Stimulated activated CD4-positive, alpha-beta T cell treated with anti-CD3 and anti-CD28 coated beads, Interleukin-4, amount 100 ng/mL, for 24 hours (primary cell): Measurements from ENCODE around the gene BICRAL.
A peak's percentile ranks its signal among the peaks of the same experiment; 100 is the strongest.
"Not testable (repeated sequence)": the region's sequence is repeated elsewhere in the genome, so short reads cannot be mapped to it uniquely, and the experiment has no call there.

Experiments
- DNase-seq: peaks from one replicate; pipeline ENCODE4 v3.0.0-alpha.2; 2020

Gene BICRAL

DNA sequence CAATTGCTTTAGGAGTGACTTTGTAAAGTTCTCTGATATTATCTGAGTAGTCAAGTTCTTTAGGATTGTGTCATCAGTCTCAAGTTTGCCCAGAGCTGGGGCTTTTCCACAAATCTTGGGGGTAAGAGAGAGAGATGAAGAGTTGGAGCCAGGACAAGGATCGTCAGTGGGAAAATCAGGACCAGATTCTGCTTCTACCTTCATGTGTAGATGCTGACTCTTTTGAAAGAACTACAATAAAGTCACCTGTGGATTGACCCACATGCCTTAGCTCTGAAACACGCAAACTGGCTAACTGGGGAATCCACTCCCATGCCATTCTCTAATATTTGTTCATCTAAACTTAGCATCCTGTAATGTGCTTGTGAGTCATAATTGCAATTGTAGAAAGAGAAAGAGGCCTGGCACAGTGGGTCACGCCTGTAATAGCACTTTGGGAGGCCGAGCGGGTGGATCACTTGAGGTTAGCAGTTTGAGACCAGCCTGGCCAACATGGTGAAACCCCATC lies 15.6 kb upstream of the BICRAL start:
- DNase-seq: no peak

DNA sequence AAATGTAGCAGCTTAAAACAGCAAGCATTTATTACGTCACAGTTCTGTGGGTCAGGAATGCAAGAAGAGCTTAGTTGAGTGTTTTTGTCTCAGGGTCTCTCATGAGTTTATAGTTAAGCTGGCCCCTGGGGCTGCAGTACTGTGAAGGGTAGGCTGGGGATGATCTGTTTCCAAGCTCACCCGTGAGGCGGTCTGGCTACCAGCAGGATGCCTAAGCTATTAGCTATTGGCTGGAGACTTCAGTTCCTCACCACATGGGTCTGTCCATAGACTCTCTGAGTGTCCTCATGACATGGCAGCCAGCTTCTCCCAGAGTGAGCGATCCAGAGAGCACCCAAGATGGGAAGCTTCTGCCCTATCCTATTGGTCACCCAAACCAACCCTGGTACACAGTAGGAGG lies 12.8 kb upstream of the BICRAL start:
- DNase-seq: no peak

DNA sequence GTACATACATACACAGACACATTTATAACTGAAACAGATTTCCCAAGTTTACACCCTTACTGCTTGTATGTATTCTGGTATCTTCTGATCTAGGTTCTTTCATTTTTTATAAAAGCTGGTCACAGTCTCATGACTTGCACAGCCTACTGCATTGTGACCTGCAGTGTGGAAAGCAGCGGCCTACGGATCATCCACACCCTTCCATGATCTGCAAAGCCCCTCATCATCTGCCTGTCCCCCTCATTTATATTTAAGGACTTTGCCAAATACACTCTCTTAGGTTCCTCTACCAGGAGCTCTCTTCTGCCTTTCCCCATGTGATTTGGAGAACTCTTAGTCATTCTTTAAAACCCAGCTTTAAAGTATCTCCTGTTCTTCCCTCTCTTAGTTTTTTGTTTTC lies 12.0 kb upstream of the BICRAL start:
- no peak for DNase-seq

DNA sequence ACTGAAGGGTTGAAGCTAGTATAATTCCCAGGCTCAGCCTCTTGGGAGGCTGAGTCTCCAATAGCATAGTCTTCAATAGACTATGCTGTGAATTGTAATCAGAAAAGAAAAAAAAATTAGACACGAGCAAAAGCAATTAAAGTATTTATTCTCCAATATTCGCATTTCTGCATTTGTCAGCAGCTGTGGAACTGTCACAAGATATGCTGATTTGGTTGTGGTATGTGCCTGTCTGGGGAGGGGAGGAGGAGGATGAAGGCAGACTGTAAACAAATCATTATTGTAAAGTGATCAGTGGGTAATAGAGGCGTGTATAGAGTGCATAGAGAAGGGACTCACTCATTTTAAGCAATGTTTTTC lies 10.1 kb upstream of the BICRAL start:
- peak; percentile 13 for DNase-seq

DNA sequence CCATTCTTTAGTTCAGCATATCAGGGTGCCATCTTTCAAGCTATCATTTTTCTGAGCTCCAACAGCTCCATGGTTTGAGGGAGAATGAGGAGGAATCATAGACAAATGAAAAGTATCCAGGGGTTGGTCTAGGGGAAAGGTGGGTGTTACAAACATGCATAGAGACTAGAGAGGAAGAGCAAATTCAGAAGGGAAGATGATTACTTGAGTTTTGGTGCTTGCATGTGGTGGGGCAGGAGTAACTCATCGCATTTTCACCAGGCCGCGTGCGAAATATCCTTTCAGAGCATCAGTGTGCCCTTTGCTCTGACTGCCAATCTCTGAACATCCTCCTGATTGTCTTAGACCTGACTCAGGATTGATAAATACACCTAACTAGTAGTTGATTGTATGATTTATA lies 7.7 kb upstream of the BICRAL start:
- peak; percentile 40 for DNase-seq

DNA sequence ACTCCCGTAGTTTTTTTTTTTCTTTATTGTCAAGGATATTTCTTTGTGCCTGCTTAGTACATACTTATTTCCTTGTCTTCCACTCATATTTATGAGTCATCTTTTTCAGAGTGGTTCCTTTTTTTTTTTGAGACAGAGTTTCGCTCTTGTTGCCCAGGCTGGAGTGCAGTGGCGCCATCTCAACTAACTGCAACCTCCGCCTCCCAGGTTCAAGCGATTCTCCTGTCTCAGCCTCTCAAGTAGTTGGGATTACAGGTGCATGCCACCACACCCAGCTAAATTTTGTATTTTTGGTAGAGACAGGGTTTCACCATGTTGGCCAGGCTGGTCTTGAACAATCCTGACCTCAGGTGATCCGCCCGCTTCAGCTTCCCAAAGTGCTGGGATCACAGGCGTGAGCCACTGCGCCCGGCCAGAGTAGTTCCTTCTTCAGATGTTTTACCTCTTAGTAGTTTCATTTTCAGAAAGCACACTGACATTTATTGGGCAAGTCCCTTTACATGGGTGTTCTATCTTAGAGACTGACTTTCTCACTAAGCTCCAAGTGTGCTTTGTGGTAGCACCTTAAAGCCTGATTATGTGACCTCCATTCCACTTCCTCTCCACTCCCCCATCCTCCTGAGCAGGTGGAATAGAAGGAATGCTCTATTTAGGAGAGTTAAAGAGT lies 6.9 kb upstream of the BICRAL start:
- DNase-seq: peak; percentile 37

DNA sequence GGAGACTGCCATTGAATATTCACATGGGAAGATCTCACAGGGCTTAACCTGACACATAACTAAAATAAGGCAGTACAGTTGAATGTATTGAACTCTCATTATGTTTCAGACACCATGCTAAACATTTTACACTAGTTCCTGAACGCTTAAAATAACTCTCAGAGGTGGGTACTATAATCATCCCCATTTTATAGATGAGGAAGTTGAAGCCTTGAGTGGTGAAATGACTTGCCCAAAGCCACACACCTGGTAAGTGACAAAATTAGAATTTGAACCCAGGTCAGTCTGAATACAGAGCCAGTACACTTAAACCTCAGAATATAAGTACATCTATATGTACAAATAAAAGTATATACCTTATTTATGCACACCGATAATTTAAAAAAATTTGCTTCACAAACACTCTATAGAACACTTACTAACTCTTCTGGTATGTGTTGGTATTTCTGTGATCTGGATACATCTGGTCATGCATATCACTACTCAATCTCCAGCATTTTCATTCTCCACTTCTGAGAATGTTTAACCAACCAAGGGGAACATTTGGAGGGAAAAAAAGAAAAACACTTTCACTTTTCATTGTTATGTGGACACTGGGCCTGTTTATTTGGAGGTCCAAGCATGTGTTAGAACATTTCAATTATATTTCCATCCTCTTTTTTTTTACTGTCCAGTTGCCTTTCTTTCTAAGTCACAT lies 4.6 kb upstream of the BICRAL start:
- DNase-seq: no peak

DNA sequence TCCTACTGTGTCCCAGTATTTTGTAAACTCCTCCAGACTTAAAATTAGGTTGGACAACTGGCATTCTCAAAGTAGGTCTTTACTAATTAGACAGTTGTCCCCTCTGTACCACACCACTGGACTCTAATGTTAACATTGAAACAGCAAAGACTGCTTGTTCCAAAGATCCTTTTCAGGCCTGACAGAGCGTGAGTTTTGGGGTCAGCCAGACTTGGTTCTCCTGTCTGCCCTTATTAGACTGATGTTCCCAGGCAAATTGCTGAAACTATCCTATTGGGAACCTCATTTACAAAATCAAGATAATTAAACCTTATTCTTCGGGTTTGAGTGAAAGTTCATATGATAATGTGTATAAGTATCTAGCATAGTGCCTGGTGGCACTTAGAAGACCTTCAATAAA lies 3.7 kb upstream of the BICRAL start:
- DNase-seq: no peak

DNA sequence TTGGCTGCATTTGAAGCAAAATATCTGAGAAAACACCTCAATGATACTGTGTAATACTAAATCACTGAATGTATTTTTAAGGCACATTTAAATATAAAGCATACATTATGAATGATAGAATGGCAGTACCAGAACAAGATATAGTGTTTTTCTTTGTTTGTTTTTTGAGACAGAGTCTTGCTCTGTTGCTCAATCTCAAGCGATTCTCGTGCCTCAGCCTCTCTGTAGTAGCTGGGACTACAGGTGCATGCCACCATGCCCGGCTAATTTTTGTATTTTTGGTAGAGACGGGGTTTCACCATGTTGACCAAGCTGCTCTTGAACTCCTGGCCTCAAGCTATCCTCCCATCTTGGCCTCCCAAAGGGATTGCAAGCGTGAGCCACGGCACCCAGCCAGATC lies 2.3 kb upstream of the BICRAL start:
- DNase-seq: no peak

DNA sequence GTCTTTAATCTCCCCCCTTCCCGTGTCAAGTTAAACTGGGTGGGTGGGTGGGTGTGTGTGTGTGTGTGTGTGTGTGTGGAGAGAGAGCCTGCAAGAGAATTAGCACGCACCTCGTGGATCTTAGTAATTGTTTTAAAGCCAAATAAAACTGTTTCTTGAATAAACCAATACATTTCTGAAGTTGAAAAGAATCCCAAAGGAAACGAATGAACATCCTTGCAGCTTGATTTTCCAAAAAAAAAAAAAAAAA lies 381 bp upstream of the BICRAL start:
- DNase-seq: no peak

DNA sequence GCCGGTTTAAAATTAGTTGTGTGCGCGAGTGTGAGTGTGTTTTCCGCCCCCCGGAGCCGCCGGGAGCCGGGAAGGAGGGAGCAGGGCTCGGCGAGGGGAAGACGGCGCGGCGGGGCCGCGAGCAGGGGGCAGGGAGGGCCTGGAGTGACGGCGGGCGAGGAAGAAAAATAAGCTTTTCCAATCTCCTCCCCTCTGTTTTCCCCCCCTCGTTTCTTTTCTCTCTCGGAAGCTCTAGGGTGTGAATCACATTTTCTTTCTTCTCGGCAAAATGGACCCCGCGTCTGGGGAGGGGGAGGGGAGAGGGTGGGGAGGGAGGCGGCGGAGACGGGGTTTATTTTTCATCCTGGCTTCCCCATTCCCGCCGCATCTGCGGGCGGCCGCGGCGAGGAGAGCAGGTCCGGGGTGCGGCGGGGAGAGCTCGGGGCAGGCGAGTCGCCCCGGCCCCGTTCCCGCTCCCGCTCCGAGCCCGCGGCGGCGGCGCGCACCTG lies 881 bp downstream of the BICRAL start:
- peak; percentile 76 for DNase-seq

DNA sequence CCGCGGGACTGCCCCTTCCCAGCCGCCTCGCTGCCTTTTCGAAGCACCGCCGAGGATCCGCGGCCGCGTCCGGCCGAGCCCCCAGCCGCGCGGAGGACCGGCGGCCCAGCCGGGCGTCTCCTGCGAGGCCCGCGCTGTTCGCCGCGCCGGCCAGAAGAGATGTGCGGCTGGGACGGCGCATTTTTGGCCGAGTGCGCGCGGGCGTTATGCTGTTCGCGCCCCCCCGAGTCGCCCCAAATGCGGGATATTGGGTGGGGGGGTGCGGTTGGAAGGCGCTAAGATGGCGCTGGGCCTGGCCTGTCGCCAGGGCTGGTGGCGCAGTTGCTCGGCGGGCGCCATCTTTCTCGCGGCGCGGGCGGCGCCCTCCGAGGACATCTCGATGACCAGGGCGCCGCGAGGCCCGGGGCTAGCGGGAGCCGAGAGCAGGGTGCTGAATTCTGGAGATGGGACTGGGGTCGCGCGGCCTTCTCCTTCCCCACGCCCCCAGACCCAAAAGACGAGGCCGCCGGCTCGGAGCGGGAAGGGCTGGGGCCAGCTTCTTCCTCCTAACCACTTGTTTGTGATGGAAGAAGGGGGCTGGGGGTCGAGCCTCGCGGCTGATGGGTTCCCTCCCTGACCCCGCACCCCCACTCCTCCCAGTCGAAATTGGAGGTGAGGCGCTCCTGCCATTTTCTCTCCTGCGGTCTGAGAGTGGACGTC lies 1.5 kb downstream of the BICRAL start:
- DNase-seq: peak; percentile 75

DNA sequence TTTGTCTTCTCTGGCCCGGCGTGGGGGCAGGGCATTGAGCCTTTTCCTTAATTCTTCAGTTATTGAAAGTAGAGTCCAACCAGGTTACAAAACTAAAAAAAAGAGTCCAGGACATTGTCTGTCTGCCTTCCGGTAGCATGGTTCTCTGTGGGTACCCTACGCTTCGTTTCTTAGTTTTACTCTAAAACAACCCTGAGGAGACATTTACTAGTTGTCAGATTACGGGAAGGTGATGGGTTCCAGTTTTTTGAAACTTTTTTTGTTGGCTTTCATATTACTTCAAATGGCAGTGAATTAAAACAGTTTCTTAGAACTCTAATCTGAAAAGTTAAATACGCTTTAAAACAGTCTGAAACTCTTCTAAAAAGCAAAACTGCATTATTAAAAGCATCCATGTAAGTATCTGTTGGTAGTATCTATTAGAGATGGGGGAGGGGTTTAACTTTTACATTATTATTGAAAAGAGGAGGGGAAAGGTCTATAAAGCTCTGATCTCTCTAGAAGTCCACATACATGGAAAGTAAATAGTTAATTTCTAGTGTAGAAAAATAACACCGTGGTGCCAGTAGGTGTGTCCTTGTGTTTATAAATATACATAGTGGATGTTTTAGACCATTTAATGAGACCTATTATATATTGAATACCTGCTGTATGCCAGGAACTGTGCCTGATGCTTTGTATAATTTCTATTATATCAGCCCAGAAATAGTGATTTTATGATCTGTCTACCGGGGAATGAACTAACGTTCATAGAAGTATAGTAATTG lies 2.2 kb downstream of the BICRAL start:
- DNase-seq: no peak

DNA sequence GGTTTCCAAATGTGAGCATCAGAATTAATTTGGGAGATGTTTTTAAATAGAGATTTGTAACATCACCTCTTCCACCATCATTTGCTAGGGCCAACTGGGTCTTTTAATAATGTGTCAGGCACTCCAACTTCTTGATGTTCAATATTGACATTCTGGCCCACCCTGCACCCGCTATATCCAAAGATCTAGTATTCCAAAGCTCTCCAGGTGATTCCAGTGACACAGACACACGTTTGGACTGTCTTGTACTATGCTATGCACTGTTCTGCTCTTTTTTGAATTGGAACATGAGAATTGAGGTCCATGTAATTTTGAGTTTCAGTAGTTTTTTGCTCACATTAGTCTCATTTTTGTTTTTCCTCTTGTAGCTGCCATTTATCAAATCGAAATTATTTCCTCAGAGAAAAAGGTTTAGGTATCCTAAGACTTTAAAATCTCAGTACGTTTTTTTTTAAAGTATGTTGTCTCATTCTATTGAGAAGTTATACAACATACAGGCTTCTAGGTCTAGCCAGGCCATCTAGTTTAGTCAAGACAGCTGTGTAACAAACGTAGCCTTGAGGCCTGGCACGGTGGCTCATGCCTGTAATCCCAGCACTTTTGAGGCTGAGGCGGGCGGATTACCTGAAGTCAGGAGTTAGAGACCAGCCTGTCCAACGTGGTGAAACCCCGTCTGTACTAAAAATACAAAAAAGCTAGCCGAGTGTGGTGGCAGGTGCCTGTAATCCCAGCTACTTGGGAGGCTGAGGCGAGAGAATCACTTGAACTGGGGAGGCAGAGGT lies 3.1 kb downstream of the BICRAL start:
- DNase-seq: no peak

DNA sequence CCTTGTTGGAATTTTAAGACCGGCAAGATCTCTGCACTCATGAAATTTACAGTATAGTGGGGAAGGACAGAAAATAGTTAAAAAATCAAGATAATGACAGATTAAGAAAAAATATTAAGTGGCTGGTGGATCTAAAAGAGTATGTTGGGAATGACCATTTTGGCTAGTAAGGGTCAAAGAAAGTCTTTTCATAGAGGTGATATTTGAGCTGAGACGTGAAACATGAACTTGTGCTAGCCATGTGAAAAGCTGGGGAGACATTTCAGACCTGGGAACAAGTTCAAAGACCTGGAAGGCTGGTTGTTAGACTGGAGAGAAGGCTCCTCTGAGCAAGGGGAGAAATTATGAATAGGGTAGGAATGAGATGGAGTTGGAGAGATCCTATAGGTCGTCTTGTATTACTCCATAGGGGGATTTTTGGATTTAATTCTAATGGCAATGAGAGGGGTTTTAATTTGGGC lies 4.7 kb downstream of the BICRAL start:
- DNase-seq: no peak

DNA sequence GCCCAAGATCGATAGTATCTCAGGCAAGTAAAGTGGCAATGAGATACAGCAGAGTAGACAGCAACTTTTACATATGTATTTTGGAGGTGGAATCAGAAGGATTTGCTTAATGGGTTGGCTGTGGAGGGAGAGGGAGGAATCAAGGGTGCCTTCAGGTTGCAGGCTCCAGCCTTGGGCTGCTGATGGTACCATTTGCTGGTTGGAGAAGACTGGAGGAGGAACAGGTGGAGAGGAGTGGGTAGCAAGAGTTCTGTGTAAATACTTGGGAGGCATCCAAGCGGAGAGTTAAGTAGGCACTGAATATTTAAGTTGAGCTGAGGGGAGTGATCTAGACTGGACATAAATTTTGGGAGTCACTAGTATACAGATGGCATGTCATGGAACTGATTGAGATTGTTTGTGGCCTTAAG lies 5.2 kb downstream of the BICRAL start:
- no peak for DNase-seq

DNA sequence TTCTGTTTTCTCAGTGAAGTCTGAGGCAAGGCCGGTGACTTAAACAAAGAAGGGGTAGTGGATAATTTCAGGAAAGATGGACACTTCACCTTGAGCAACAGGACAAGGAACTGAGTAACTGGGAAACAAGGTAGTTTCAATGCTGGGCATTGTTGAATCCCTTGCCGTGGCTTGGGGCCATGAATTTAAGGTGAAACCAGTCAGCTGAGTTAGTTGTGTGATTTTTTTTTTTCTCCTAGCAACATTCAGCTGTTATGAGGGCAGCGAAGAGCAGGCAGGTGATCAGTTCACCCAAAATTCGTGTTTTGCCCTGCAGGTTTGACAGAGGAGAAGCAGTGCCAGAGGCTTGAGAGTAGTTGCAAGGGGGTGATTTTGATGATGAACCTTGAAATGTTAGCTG lies 6.8 kb downstream of the BICRAL start:
- DNase-seq: no peak

DNA sequence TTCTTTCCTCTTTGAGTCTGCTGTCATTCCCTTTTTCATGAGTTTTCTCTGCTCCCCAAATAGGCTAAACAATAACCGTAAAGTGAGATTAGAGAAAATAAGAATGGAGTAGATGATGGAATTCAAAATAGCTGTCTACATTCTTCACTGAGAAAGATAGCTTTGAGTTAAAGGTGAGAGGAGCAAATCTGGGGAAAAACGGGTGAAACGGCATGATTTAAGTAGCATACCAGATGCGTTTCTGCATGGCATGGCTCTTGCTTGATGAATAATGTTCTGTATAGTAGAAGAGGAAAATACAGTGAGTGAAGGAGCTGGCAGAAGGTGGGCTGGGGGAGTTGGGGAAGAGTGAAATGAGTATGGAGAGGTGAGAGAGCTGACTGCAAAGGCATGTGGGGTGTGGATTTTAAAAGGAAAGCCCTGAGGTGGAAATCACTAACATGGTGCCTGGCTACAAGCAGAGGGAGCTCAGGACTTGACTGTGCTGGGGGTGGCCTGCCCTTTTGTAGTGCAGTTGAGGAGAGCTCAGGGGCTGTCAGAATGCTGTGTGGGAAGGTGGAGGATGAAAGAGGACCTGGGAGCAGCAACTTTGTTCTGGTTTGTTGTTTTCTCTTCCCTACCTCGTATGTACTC lies 8.8 kb downstream of the BICRAL start:
- DNase-seq: no peak

DNA sequence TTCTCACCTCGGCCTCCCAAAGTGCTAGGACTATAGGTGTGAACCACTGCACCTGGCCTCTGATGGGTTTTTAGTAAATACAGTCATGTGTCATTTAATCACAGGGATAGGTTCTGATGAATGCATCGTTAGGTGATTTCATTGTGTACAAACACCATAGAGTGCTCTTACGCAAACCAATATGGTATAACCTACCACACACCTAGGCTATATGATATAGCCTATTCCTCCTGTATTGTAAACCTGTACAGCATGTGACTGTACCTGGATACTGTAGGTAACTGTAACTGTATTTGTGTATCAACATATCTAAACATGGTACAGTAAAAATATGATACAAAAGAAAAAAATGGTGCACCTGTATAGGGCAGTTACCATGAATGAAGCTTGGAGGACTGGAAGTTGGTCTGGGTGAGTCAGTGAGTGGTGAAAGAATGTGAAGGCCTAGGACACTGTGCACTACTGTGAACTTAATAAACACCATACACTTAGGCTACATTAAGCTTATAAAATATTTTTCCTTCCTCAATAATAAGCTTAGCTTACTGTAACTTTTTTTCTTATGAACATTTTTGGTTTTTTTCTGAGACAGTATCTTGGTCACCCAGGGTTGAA lies 10.0 kb downstream of the BICRAL start:
- no peak for DNase-seq

DNA sequence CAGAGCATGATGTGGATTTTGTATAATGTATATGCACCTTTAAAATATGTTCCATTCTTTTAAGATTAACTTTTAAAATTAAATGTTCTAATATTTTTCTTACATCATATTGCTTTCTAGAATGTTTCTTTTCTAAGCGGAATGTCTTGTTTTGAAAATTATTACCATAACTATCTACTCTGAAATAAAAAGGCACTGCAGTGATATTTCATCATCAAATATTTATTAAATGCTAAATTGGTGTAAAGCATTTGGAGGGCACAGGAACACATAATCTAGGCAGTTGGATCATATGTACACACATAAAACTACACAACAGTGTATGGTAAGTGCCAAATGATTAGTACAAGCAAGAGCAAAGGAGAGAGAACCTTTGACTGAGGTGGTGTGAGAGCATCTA lies 13.8 kb downstream of the BICRAL start:
- no peak for DNase-seq

DNA sequence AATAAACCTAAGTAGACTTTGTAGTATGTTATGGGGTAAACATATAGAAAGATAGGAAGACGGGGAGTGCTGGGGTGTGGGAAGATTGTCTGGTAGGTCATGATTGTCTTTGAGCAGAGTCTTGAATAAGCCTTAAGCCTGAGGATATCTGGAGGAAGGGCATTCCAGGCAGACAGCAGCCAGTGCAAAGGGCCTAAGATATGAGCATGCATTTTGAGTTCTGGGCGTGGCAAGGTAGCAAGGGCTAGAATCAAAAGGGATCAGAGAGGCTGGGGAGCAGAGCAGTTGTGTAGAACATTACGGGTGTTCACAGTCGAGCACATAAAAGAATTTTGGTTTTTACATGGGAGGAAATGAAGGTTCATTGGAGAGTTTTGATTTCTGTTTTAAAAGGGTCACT lies 14.3 kb downstream of the BICRAL start:
- no peak for DNase-seq

DNA sequence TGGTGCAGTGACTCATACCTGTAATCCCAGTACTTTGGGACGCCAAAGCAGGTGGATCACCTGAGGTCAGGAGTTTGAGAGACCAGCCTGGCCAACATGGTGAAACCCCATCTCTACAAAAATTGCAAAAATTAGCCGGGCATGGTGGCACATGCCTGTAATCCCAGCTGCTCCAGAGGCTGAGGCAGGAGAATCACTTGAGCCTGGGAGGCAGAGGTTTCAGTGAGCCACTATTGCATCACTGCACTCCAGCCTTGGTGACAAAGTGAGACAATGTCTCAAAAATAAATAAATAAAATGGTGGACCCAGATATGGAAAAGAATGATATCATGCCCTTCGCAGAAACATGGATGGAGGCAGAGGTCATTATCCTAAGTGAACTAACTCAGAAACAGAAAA lies 15.8 kb downstream of the BICRAL start:
- DNase-seq: not testable (repeated sequence)
